ENCODE measurements around the gene CUL4A.

Gene CUL4A

DNA sequence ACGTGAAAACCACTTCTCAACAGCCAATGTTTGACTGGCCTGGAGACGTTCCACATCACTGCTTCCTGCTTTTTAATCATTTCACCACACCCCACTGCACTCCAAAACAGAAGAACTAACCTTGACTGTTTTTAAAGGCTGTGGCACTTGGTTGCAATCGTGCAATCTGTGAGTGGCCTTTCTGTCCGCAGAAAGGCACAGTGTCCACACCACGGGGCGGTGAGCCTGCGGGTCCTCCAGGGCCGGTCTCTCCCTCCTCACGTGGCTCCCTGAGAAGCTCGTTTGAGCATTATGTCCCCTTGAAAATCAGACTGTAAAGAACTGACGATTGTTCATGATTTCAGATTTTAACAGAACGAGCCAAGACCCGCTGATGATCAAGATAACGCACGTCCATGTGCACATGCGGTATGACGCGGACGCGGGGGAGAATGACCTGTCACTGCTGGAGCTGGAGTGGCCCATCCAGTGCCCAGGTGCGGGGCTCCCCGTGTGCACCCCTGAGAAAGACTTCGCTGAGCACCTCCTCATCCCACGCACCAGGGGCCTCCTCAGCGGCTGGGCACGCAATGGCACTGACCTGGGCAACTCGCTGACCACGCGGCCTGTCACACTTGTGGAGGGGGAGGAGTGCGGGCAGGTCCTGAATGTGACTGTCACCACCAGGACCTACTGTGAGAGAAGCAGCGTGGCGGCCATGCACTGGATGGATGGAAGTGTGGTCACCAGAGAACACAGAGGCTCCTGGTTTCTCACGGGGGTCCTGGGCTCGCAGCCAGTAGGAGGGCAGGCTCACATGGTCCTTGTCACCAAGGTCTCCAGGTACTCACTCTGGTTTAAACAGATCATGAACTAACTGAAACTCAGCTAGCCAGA lies 37.9 kb upstream of the CUL4A start:
- no peak overlapping the region for H3K4me3 ChIP-seq (ENCODE audit: low read depth, low read length)
- TF ChIP-seq, protein P1, sequence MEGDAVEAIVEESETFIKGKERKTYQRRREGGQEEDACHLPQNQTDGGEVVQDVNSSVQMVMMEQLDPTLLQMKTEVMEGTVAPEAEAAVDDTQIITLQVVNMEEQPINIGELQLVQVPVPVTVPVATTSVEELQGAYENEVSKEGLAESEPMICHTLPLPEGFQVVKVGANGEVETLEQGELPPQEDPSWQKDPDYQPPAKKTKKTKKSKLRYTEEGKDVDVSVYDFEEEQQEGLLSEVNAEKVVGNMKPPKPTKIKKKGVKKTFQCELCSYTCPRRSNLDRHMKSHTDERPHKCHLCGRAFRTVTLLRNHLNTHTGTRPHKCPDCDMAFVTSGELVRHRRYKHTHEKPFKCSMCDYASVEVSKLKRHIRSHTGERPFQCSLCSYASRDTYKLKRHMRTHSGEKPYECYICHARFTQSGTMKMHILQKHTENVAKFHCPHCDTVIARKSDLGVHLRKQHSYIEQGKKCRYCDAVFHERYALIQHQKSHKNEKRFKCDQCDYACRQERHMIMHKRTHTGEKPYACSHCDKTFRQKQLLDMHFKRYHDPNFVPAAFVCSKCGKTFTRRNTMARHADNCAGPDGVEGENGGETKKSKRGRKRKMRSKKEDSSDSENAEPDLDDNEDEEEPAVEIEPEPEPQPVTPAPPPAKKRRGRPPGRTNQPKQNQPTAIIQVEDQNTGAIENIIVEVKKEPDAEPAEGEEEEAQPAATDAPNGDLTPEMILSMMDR (IDR thresholded peaks at IDR 0.05; ENCODE audit: borderline replicate concordance, insufficient read depth, low read depth, low read length), result no peak

- no peak overlapping the region for H3K4me3 ChIP-seq (ENCODE audit: low read depth, low read length)
- TF ChIP-seq, protein P1 (IDR thresholded peaks at IDR 0.05; ENCODE audit: borderline replicate concordance, insufficient read depth, low read depth, low read length), result no peak
These were observed 36.9 kb upstream of the CUL4A start for GRCh38 chr13:113172419-113172926.

DNA sequence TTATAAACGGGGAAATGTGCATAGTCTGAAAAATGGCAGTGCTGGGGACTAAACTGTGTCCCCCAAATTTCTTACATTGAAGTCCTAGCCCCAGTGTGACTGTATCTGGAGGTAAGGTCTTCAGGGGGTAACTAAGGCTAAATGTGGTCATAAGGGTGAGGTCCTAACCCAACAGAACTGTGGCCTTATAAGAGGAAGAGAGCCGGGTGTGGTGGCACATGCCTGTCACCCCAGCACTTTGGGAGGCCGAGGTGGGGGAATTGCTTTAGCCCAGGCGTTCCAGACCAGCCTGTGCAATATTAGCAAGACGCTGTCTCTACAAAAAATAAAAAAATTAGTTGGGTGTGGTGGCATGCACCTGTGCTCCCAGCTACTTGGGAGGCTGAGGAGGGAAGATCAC lies 33.1 kb upstream of the CUL4A start:
- TF ChIP-seq, protein P1 (IDR thresholded peaks at IDR 0.05; ENCODE audit: borderline replicate concordance, insufficient read depth, low read depth, low read length), result no peak

GRCh38 chr13:113176822-113177221 lies 32.6 kb upstream of the CUL4A start:
- TF ChIP-seq, protein P1 (IDR thresholded peaks at IDR 0.05; ENCODE audit: borderline replicate concordance, insufficient read depth, low read depth, low read length), result no peak
- no peak overlapping the region for H3K4me3 ChIP-seq (ENCODE audit: low read depth, low read length)

More for the DNA sequence above, 33.1 kb upstream of the CUL4A start:
- H3K4me3 ChIP-seq (ENCODE audit: low read depth, low read length), result no peak overlapping the region

DNA sequence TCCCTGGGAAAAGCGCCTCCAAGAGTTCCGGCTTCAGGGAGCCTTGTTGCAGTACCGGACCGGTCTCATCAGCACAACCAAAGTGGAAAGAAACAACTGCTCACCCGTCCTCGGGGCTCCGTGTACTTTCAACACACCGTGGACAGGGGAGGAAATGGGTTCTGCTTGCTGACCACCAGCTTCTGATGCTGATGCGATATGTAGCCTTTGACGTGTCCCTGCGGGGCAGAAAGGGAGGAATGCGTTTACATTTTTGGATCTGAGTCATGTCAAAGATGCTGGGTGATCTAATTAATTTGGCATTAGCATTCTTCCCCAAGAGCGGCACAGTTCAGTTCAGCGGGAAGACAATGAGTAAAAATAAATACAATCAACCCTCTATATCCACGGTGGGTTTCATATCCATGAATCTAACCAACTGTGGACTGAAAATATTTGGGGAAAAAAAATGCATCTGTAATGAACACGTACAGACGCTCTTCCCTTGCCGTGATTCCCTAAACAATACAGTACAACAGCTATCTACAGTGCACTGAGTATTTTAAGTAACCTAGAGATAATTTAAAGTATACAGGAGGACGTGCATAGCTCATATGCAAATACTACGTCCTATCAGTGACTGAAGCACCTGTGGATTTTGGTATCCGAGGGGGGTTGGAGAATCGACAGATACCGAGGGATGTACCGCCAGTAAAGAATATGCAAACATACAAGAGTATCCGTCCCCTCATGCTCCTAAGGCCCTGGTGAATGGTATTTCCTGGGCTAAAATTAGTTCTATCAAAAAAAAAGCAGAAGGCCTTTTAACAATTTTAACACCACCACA lies 31.1 kb upstream of the CUL4A start:
- TF ChIP-seq, protein P1 (IDR thresholded peaks at IDR 0.05; ENCODE audit: borderline replicate concordance, insufficient read depth, low read depth, low read length), result no peak
- H3K4me3 ChIP-seq (ENCODE audit: low read depth, low read length), result no peak overlapping the region

DNA sequence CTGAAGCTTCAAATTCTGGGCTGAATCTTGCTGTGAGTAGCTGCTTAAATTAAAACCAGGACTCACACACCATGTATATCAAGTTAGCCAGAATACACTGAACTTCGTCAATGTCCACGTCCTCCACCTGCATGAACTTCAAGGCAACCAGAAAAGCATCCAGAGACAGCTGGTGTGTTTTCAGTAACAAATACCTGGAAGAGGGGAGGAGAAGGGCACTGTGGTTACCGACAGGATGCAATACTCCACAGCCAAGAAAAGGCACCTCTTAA lies 30.6 kb upstream of the CUL4A start:
- TF ChIP-seq, protein P1 (IDR thresholded peaks at IDR 0.05; ENCODE audit: borderline replicate concordance, insufficient read depth, low read depth, low read length), result no peak
- H3K4me3 ChIP-seq (ENCODE audit: low read depth, low read length), result no peak overlapping the region

Measured in GM12875 (cell line).